ENCODE data around the gene NF2.

Gene NF2

DNA sequence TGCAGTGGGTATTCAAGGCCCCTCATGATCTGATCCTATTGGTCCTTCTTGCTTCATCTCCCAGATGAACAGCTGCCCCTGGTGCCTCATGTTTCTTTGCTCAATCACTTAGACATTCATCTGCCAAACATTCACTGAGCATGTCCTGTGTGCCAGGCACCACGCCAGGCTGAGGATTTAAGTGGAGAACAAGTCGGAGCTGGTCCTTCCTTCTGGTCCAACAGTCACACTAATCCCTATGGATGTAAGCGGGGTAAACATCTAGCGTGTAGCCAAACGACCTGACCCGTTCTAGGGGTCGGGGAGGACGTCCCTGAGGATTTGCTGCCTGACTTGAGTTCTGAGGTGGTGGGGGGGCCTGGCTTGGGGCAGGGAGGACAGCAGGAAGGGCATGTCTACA lies 141.5 kb downstream of the NF2 start:
- no peak for DNase-seq (ENCODE audit: low read depth in 3 of 3)

- no peak for DNase-seq (ENCODE audit: low read depth in 3 of 3)
These were observed 144.4 kb downstream of the NF2 start for GRCh38 chr22:29747832-29748231.
